Psoas muscle (tissue), 8 donors: Measurements from ENCODE around the gene CDKL4. TPM values are rescaled to one million over a fixed set of nuclear protein-coding genes. Genes with fewer than 3 reads are reported as not detected.
A peak's percentile ranks its signal among the peaks of the same experiment; 100 is the strongest.

Source experiments
- ATAC-seq, 4 donors: fragments of 200-7000 bp; cut with Tn5 transposase; one replicate each; pipeline ENCODE4 v1.9.1; 2020; ENCODE audit warnings: moderate library complexity in 3 of 4, mild to moderate bottlenecking in 2 of 4
- DNase-seq, 2 donors: peaks; one replicate each; pipeline ENCODE4 v3.0.0-alpha.2; 2020
- H3K27ac ChIP-seq: fragments of 200-600 bp; one replicate; pipeline ENCODE4 v1.8.0; 2022
- H3K27me3 ChIP-seq, 3 donors: fragments of 200-600 bp in 1 of 3; one replicate each; pipeline versions ENCODE4 v1.6.1 to v1.8.0; 2013 to 2022; ENCODE audit warnings: low read length in 2 of 3, mild to moderate bottlenecking in 2 of 3, moderate library complexity in 1 of 3; ENCODE audit not compliant: insufficient read depth in 3 of 3
- H3K36me3 ChIP-seq, 2 donors: fragments of 200-600 bp in 1 of 2; one replicate each; pipeline versions ENCODE4 v1.6.1 to v1.8.0; 2013 to 2022; ENCODE audit warnings: low read depth in 1 of 2, mild to moderate bottlenecking in 1 of 2, moderate library complexity in 1 of 2; ENCODE audit not compliant: insufficient read depth in 1 of 2
- H3K4me1 ChIP-seq: fragments of 200-600 bp; one replicate; pipeline ENCODE4 v1.8.0; 2022
- H3K4me3 ChIP-seq: fragments of 200-600 bp; one replicate; pipeline ENCODE4 v1.8.0; 2022; ENCODE audit warnings: mild to moderate bottlenecking
- H3K9me3 ChIP-seq: fragments of 200-600 bp; one replicate; pipeline ENCODE4 v1.8.0; 2022
- WGBS, 3 donors: extraction: QIAGEN DNeasy Blood & Tissue Kit; methylation state at CpG; one replicate each; pipeline versions ENCODE4 v1.1.6 to v1.1.7; 2013; 5-methylcytosine and 5-hydroxymethylcytosine counted together
- intact Hi-C, 2 donors: fragments of 100-400 bp; cut with DNase I; formaldehyde crosslinking; loops; one replicate each; pipeline versions ENCODE4 v1.11.0 to v1.14.2; 2022
- polyA plus RNA-seq, 3 donors: library from polyadenylated mRNA; stranded (reverse); fragments of 200-250 nt; gene quantifications; one replicate each; pipeline ENCODE4 v1.2.3, GENCODE V29; 2013
- total RNA-seq, 4 donors: library from RNA; stranded (reverse); fragmentation: NEBNext Ultra II Directional in 2 of 4; extraction: Animal tissue kit (Norgen Biotek cat#: 25700) in 2 of 4; gene quantifications; one replicate each; pipeline versions ENCODE4 v1.2.1 to v1.2.4, GENCODE V29; 2021 to 2023
- TF ChIP-seq, protein P1 (sequence below): fragments of 200-600 bp; IDR thresholded peaks from one replicate; pipeline ENCODE4 v1.8.0; 2022; ENCODE audit warnings: antibody characterized with exemption
- donor health status: healthy with polysubstance abuse.
- donor health status: DM: no; HTN: no; CAD: no; lungs with moderate emphysema.
- donor health status: Bipolar disorder and iron deficiency.
- donor health status: healthy.
- donor health status: DM: yes; HTN: yes; CAD: no.
- donor health status: DM: no; HTN: no; CAD: no.
- donor health status: DM: no; HTN: no; CAD: no.
- donor health status: DM: yes; HTN: yes; CAD: no.

CDKL4 gene
- total and polyA plus RNA-seq, 7 donors: 0.06 to 0.99 (median 0.44) TPM; not detected in 3

DNA sequence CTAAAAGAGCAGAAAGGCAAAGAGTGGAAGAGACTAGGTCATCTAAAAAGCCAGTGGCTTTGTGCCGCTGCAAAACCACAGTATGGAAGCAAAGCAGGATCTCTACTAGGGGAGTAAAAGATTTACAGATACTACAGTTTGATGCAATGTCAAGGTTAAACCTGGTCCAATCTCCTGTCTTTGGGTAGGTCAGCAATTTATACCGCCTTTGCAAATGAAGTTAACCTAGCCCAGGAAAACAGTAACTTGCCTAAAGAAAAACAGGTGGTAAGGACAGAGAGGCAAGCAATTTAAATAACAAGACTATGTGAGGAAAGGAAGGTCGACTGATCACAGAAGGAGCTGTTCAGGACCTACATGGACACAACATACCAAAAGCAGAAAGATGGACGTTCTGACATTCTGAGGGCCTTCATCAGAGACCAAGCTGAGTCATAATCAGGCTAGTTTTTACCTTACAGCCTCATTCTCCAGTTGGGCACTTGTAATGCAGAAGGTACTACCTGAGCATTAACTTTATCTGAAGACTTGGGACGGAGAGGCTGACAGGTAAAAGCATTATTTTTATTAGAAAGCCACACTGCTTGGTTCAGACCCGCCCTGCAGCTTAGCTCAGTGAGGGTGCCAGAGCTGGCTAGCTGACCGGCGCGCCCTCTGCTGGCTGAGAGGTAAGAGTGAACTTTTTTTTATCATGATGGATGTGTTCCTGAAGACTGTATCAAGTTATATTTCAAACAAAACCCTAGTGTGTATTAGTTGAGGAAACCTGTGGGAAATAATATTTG is 15.9 kb downstream of the CDKL4 start:
- intact Hi-C loops: loop anchor here (1.0 to 2.0 kb wide), 3 partner anchors 108 to 169 kb away; no protein-coding TSS in a partner anchor
- WGBS, 3 donors: 14 to 22% (median 20%) methylated on average over 9 of the region's 9 CpGs
- H3K4me3 ChIP-seq: peak overlapping the region; percentile 2
- peak; percentile 75 to 87 for DNase-seq
- H3K27me3 ChIP-seq: no peaks in the 10 kb centered on the region
- ATAC-seq: peak; percentile 85 to 91 (median 88)
- no peaks in the 10 kb centered on the region for H3K9me3 ChIP-seq
- TF ChIP-seq, protein P1, sequence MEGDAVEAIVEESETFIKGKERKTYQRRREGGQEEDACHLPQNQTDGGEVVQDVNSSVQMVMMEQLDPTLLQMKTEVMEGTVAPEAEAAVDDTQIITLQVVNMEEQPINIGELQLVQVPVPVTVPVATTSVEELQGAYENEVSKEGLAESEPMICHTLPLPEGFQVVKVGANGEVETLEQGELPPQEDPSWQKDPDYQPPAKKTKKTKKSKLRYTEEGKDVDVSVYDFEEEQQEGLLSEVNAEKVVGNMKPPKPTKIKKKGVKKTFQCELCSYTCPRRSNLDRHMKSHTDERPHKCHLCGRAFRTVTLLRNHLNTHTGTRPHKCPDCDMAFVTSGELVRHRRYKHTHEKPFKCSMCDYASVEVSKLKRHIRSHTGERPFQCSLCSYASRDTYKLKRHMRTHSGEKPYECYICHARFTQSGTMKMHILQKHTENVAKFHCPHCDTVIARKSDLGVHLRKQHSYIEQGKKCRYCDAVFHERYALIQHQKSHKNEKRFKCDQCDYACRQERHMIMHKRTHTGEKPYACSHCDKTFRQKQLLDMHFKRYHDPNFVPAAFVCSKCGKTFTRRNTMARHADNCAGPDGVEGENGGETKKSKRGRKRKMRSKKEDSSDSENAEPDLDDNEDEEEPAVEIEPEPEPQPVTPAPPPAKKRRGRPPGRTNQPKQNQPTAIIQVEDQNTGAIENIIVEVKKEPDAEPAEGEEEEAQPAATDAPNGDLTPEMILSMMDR: peak; percentile 87
- no peaks in the 10 kb centered on the region for H3K4me1 ChIP-seq
- no peak overlapping the region for H3K27ac ChIP-seq
- no peaks in the 10 kb centered on the region for H3K36me3 ChIP-seq

DNA sequence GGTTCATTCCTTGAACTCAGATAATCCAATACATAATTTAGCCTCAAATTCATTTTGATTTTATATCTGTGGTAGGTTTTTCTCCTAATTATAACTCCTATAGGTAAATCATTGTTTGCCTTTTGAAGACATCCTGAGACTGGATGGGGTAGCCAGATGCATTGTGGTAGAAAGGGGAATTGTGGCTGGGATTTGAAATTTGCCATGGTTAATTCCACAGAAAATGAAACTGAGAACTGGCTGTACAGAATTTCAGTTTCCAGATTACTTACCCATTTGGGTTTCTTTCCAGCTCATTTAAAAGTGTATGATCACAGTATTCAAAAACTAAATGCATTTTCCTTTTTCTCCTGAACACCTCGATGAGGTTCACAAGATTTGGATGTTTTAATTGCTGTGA is 18.2 kb downstream of the CDKL4 start:
- no peaks in the 10 kb centered on the region for H3K36me3 ChIP-seq
- TF ChIP-seq, protein P1: no peak
- 25 to 66% (median 48%) methylated on average over 1 of the region's 1 CpG for WGBS, 3 donors
- no peaks in the 10 kb centered on the region for H3K27me3 ChIP-seq
- H3K4me1 ChIP-seq: no peaks in the 10 kb centered on the region
- intact Hi-C loops: no loop called here
- no peak for DNase-seq
- H3K27ac ChIP-seq: no peak overlapping the region
- H3K4me3 ChIP-seq: no peak overlapping the region
- no peaks in the 10 kb centered on the region for H3K9me3 ChIP-seq
- no peak for ATAC-seq

DNA sequence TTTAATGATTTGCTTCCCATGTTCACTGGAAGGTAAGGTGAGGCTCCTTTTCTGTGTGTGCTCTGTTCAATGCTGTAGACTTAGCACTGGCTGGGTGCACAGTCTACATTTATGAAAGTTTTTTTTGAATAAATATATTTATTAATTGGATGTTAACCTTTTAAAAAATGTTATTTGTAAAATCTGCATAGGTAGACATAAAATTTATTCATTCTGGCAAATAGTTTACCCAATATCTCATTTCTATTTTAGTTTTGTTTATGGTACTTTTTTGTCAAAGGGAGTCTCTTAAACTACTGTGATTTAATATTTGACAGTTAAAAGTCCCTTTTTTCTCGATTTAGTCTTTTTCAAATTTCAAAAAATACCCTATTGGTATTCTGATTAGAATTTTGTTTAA is 19.9 kb downstream of the CDKL4 start:
- DNase-seq (no peak), ATAC-seq (no peak)
- 94 to 100% (median 94%) methylated on average over 1 of the region's 1 CpG for WGBS, 3 donors
- intact Hi-C loops: no loop called here
- Histone ChIP-seq H3K36me3 (no peaks in the 10 kb centered on the region), H3K4me3 (no peak overlapping the region), H3K4me1 (no peaks in the 10 kb centered on the region), H3K9me3 (no peaks in the 10 kb centered on the region), H3K27ac (no peak overlapping the region), H3K27me3 (no peaks in the 10 kb centered on the region)
- TF ChIP-seq, protein P1: no peak

DNA sequence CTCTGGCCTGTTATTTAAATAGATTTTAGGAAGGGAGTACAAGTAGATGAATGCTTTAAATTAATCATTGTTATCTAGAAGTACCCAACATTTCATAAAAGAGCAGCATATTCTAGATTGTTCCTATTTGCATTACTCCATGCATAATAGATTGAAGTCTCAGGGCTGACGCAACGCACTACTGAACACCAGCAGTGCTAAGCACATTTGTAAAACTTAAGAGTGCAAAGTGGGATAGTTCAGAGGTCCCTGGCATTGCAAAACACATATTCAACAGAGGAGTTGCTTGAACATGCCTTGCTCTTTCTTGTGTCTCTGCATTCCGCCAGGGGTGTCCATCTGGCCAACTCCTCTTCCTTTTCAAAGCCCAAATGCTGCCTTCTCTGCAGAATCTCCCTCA is 22.3 kb downstream of the CDKL4 start:
- H3K27me3 ChIP-seq: no peaks in the 10 kb centered on the region
- no peak for ATAC-seq
- H3K27ac ChIP-seq: no peak overlapping the region
- no peak overlapping the region for H3K4me3 ChIP-seq
- DNase-seq: no peak
- H3K36me3 ChIP-seq: no peaks in the 10 kb centered on the region
- intact Hi-C loops: no loop called here
- TF ChIP-seq, protein P1: no peak
- no peaks in the 10 kb centered on the region for H3K4me1 ChIP-seq
- no peaks in the 10 kb centered on the region for H3K9me3 ChIP-seq
- 96 to 99% (median 97%) methylated on average over 3 of the region's 3 CpGs for WGBS, 3 donors
